ENCODE results near the gene PHF20.
"Not testable (repeated sequence)": the region's sequence is repeated elsewhere in the genome, so short reads cannot be mapped to it uniquely, and the experiment has no call there.

Gene PHF20

DNA sequence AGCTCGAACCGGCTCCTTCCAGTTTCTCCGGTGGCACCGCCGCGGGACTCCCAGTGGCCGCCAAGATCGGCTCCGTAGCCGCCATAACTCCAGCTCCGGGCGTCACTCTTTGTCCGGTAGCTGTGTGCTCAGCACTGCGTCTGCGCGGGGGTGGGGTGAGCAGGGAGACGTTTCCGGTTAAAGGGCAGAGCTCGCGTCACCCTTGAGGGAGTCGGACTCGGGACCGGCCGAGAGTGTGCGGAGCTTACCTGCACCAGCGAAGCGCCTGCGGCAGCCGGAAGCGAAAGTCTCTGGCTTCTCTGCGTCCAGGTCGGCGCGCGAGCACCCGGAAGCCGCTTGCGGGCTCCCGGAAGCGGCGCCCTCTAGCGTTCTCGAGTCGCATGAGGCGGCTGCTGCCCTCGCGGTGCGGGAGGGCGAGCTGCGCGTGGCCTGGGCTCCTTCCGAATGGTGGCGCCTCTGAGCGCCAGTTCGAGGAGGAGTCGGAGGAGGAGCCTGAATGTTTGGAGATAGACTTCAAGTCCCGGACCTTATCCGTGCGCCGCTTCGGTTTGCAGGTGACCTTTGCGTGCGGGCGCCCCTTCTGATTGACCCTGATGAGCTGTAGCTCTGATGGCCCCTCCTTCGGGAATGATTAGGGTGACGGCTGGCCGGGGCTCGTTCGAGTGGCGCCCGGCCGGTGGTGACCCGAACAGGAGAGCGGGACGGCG lies 182.5 kb downstream of the PHF20 start, which contains the start of gene SCAND1:
SCAND1 (minus strand) TSS at position 303 of the 707 bp plus-strand sequence; CDS start at position 85, 218 bp downstream.
- DNase-seq = peak; percentile 95
- Mint-ChIP-seq H3K4me1 (ENCODE audit: low read depth) (peaks cover 24% of the 10 kb centered on the region), H3K27me3 (no peaks in the 10 kb centered on the region), H3K9me3 (peaks cover 5% of the 10 kb centered on the region), H3K36me3 (ENCODE audit: low read depth) (peaks cover 34% of the 10 kb centered on the region), H3K27ac (peak within 1 kb of the TSS; percentile 100), H3K4me3 (peak within 1 kb of the TSS; percentile 100)

DNA sequence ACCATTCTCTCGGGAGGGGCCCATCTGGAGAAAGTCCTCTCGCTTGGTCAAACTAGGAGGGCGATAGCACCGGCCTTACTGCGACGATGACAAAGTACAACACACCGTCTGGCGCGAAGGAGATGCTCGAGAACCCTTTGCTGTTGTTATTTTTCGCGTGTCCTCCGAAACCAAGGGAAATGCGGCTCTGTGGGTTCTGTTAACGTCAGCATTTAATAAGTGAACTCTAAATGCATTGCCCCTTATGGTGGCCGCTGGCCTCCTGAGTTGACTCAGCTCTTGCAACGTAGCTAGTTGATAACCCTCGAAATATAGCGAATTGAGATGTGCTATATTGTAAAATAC lies 183.1 kb downstream of the PHF20 start:
- H3K9me3 Mint-ChIP-seq = peaks cover 5% of the 10 kb centered on the region
- H3K27me3 Mint-ChIP-seq = no peaks in the 10 kb centered on the region
- peaks cover 30% of the 10 kb centered on the region for H3K36me3 Mint-ChIP-seq (ENCODE audit: low read depth)
- peak overlapping the region; percentile 100 for H3K4me3 Mint-ChIP-seq
- H3K4me1 Mint-ChIP-seq (ENCODE audit: low read depth) = peaks cover 24% of the 10 kb centered on the region
- no peak for DNase-seq
- H3K27ac Mint-ChIP-seq = peak overlapping the region; percentile 100

DNA sequence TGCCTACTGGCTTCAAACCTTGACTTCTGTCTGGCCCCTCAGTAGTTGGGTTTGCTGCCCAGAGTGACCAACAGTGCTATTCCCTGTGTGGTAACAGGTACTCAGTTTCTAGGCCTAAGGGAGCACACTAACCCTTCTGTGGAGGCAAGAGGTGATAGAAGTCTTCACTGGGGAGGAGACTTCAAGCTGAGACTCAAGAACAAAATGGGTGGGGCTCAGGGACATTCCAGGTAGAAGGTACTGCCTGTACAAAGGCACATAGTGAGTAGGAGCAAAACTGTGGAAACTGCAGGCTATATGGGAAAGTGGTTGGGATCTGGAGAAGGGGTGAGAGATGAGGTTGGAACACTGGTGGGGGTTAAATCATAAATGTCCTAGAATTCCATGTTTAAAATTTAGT lies 184.8 kb downstream of the PHF20 start:
- no peak overlapping the region for H3K4me3 Mint-ChIP-seq

DNA sequence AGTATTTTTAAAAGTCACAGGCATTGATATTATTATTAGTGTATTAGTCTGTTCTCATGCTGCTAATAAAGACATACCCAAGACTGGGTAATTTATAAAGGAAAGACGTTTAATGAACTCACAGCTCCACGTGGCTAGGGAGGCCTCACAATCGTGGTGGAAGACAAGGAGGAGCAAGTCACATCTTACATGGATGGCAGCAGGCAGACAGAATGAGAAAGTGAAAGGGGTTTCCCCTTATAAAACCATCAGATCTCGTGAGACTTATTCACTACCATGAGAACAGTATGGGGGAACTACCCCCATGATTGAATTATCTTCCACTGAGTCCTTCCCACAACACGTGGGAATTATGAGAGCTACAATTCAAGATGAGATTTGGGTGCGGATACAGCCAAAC lies 187.5 kb downstream of the PHF20 start:
- not testable (repeated sequence) for H3K4me3 Mint-ChIP-seq; DNase-seq; H3K9me3 Mint-ChIP-seq; H3K36me3 Mint-ChIP-seq (ENCODE audit: low read depth); H3K27ac Mint-ChIP-seq; H3K27me3 Mint-ChIP-seq; H3K4me1 Mint-ChIP-seq (ENCODE audit: low read depth)

More for the DNA sequence above, 184.8 kb downstream of the PHF20 start:
- Mint-ChIP-seq H3K4me1 (ENCODE audit: low read depth) (peaks cover 22% of the 10 kb centered on the region), H3K9me3 (peaks cover 5% of the 10 kb centered on the region), H3K27me3 (no peaks in the 10 kb centered on the region), H3K36me3 (ENCODE audit: low read depth) (peaks cover 26% of the 10 kb centered on the region), H3K27ac (no peak overlapping the region)
- no peak for DNase-seq

DNA sequence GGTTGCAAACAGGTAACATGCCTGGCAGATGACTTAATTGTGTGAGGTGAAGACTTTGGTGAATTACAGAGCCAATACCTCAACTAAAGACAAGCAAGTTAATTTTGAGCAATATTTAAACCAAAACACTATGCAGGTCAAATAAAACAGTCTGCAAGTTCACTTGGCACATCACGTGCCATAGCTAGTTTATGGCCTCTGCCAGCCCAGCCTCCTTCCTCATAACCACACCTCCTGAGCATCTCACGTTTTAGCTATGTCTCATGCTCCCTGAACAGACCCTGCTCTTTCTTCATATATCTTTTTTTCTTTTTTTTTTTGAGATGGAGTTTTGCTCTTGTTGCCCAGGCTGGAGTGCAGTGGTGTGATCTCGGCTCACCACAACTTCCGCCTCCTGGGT lies 192.1 kb downstream of the PHF20 start:
- no peak for DNase-seq

DNA sequence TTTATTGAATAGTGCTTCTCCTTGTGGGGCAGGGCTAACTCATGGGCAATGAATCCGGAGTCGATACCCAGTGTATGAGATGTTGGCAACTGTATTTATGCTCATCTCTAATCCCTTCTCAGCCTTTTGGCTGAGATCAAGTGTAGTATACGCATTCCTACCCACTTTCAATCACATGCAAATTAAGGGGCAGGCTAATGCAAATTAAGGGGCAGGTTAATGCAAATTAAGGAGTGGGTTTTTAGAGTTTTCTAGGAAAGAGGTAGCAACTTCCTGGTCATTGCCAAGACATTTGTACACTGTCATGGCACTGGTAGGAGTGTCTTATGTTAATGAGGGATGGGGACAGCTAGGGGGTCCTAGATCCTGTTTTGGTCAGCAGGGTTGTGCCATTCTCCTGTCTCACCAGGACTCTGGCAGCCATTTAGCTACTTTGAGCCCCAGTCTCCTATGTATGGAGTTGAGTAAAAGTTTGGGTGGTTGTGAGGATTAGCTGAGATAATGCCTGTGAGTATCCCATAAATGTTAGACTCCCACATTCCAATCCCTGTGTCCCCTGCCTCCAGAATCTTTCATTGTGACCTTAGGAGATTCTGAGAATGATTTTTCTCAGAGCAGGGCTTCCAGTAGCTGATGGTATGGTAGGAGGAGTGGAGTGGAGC lies 196.3 kb downstream of the PHF20 start, which contains the start of gene CNBD2:
CNBD2 (plus strand) TSS at position 612 of the 662 bp plus-strand sequence. CDS start 173 bp downstream, outside the sequence.
- Mint-ChIP-seq H3K27me3 (no peaks in the 10 kb centered on the region), H3K4me3 (no peak within 1 kb of the TSS), H3K27ac (no peak within 1 kb of the TSS), H3K36me3 (ENCODE audit: low read depth) (no peaks in the 10 kb centered on the region), H3K9me3 (no peaks in the 10 kb centered on the region), H3K4me1 (ENCODE audit: low read depth) (peaks cover 3% of the 10 kb centered on the region)
- no peak for DNase-seq

More for the DNA sequence above, 192.1 kb downstream of the PHF20 start:
- Mint-ChIP-seq H3K4me3 (no peak overlapping the region), H3K4me1 (ENCODE audit: low read depth) (peaks cover 3% of the 10 kb centered on the region), H3K9me3 (peaks cover 4% of the 10 kb centered on the region), H3K36me3 (ENCODE audit: low read depth) (no peaks in the 10 kb centered on the region), H3K27me3 (no peaks in the 10 kb centered on the region), H3K27ac (no peak overlapping the region)

DNA sequence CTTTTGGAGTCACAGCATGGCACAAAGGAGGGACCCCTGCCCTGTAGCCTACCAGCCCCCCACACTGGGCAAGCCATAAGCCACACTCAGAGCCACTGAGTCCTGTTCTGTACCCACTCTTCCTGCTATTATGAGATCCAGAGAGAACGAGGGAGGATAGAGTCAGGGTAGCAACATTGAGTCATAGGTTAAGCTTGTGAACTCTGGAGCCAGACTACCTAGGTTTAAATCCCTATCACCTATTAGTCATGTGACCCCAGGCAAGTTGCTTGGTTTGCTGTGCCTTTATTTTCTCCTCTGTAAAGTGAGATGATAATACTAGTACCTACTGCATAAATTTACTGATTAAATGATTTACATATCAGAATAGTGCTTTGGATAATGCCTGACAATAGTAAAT lies 197.1 kb downstream of the PHF20 start:
- no peak overlapping the region for H3K27ac Mint-ChIP-seq
- peaks cover 3% of the 10 kb centered on the region for H3K4me1 Mint-ChIP-seq (ENCODE audit: low read depth)
- no peak for DNase-seq
- no peak overlapping the region for H3K4me3 Mint-ChIP-seq
- no peaks in the 10 kb centered on the region for H3K27me3 Mint-ChIP-seq
- H3K36me3 Mint-ChIP-seq (ENCODE audit: low read depth) = no peaks in the 10 kb centered on the region
- H3K9me3 Mint-ChIP-seq = no peaks in the 10 kb centered on the region

DNA sequence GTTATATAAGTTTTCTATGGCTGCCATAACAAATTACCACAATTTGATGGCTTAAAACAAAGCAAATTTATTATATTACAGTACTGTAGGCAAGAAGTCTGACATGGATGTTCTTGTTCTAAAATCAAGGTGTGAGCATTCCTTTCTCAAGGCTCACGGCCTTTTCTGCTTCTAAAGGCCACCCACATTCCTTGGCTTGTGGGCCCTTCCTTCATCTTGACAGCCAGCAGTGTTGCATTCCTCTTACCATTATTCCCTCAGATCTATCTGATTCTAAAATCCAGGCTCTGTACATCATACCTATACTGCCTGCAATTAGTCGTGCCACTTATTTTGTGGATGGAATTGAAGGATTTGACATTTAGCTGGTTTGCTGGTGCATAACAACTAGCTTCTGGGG lies 200.2 kb downstream of the PHF20 start:
- H3K36me3 Mint-ChIP-seq (ENCODE audit: low read depth) = no peaks in the 10 kb centered on the region
- H3K27me3 Mint-ChIP-seq = no peaks in the 10 kb centered on the region
- no peaks in the 10 kb centered on the region for H3K9me3 Mint-ChIP-seq
- no peak overlapping the region for H3K27ac Mint-ChIP-seq
- no peak overlapping the region for H3K4me3 Mint-ChIP-seq
- no peak for DNase-seq
- no peaks in the 10 kb centered on the region for H3K4me1 Mint-ChIP-seq (ENCODE audit: low read depth)

DNA sequence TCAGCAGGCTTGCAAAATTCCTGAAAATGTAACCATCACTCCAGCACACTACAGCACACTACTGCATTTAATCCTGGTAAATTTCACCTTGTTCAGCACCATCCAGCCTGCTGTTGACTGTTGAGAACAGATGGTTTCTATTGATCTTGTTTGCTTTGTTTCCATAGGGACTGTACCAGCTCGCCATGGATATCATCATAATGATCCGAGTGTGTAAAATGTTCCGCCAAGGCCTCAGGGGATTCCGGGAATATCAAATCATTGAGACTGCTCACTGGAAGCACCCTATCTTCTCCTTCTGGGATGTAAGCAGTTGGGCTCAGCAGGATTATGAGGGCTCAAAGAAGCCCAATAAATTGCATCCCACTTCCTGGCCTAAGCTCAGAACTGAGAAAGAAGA lies 200.6 kb downstream of the PHF20 start:
- Mint-ChIP-seq H3K4me1 (ENCODE audit: low read depth) (no peaks in the 10 kb centered on the region), H3K36me3 (ENCODE audit: low read depth) (no peaks in the 10 kb centered on the region), H3K27ac (no peak overlapping the region), H3K27me3 (no peaks in the 10 kb centered on the region), H3K4me3 (no peak overlapping the region), H3K9me3 (no peaks in the 10 kb centered on the region)
- no peak for DNase-seq

DNA sequence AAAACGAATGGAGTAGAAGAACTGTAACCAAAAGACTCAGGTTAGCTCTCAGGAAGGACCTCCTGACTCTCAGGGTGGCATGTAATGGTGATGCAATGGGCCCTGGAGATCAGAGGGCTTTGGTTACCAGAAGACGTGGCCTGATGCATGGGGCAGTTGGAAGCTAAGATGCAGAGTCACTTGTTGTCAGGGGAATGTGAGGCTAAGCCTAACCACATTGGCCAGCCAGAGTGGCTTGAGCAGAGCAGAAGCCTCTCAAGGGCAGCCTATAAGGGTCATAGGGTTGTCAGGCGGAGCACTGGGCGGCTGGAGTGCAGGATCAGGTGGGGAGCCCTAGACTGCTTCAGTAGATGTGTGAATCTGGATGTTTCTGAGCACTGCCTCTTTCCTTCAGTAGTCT lies 202.4 kb downstream of the PHF20 start:
- H3K36me3 Mint-ChIP-seq (ENCODE audit: low read depth) = no peaks in the 10 kb centered on the region
- no peak for DNase-seq
- no peak overlapping the region for H3K27ac Mint-ChIP-seq
- no peaks in the 10 kb centered on the region for H3K27me3 Mint-ChIP-seq
- H3K4me3 Mint-ChIP-seq = no peak overlapping the region
- H3K4me1 Mint-ChIP-seq (ENCODE audit: low read depth) = no peaks in the 10 kb centered on the region
- H3K9me3 Mint-ChIP-seq = no peaks in the 10 kb centered on the region

DNA sequence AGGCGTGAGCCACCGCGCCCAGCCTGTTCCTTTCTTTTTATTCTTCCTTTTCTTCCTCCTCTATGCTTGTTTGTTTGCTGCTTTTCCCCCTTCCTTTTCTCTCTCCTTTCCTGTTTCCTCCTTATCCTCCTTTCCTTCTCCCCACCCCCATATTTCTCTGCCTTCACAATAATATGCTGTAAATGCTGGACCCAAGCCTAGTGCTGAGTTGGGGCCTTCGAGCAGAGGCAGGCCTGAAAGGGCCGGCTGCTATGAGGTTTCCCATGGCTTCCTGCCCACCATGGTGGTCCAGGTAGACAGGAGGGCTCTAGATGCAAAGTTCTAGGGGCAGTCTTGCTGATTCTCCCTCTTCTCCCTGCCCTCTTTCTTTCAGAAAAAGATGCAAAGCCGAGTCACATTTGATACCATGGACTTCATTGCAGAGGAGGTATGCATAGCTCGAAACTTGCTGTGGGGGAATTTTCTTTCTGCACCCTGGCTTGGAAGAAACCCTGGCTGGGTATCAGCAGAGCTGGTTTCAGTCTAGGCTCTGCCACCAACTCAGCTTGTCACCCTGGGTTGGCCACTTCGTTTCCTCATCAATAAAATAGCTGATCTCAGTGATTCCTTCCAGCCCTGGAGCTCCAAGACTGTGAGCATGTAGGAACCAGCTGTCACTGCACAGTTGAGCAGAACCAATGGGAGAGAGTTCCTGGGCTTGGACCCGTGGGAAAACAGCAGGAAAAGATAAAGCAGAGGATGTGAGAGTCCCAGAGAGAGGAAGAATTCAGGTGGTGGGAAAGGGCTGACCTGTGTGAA lies 204.0 kb downstream of the PHF20 start:
- Mint-ChIP-seq H3K4me1 (ENCODE audit: low read depth) (no peaks in the 10 kb centered on the region), H3K27me3 (no peaks in the 10 kb centered on the region), H3K9me3 (no peaks in the 10 kb centered on the region), H3K4me3 (no peak overlapping the region), H3K27ac (no peak overlapping the region), H3K36me3 (ENCODE audit: low read depth) (no peaks in the 10 kb centered on the region)
- no peak for DNase-seq

DNA sequence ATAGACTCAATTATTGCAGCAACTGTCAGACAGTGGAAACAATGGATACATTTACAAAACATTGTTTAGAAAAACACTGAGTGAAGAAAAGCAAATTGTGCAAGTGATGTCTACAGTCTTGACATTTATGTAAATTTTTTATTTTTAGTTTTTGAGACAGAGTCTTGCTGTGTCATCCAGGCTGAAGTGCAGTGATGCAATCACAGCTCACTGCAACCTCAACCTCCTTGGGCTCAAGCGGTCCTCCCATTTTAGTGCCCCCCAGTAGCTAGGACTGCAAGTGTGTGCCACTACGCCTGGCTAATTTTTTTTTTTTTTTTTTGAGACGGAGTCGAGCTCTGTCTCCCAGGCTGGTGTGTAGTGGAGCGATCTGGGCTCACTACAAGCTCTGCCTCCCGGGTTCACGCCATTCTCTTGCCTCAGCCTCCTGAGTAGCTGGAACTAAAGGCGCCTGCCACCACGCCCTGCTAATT lies 206.3 kb downstream of the PHF20 start:
- no peak for DNase-seq
- Mint-ChIP-seq H3K4me1 (ENCODE audit: low read depth) (no peaks in the 10 kb centered on the region), H3K27ac (no peak overlapping the region)

DNA sequence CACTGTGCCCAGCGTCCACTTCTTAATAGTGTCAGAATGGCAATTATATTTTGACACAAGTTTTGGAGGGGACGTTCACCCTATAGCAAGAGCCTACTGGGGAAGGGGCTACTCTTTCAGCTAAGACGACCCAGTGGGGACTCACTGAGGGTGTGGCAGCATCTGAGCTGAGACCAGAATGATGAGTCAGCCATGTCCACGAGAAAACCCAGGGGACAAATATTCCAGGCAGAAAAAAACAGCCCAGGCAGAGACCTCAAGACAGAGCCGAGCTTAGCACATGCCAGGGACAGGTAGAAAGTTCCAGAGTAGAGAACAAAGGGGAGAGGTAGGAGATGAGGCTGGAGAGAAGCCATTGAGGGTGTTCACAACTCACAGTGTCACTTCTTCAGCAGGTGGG lies 207.7 kb downstream of the PHF20 start:
- no peak overlapping the region for H3K4me3 Mint-ChIP-seq
- H3K27me3 Mint-ChIP-seq = peaks cover 4% of the 10 kb centered on the region
- no peaks in the 10 kb centered on the region for H3K36me3 Mint-ChIP-seq (ENCODE audit: low read depth)
- no peak for DNase-seq
- no peaks in the 10 kb centered on the region for H3K9me3 Mint-ChIP-seq
- no peaks in the 10 kb centered on the region for H3K4me1 Mint-ChIP-seq (ENCODE audit: low read depth)
- no peak overlapping the region for H3K27ac Mint-ChIP-seq

More for the DNA sequence above, 206.3 kb downstream of the PHF20 start:
- Mint-ChIP-seq H3K27me3 (peaks cover 4% of the 10 kb centered on the region), H3K36me3 (ENCODE audit: low read depth) (no peaks in the 10 kb centered on the region), H3K9me3 (no peaks in the 10 kb centered on the region), H3K4me3 (no peak overlapping the region)

DNA sequence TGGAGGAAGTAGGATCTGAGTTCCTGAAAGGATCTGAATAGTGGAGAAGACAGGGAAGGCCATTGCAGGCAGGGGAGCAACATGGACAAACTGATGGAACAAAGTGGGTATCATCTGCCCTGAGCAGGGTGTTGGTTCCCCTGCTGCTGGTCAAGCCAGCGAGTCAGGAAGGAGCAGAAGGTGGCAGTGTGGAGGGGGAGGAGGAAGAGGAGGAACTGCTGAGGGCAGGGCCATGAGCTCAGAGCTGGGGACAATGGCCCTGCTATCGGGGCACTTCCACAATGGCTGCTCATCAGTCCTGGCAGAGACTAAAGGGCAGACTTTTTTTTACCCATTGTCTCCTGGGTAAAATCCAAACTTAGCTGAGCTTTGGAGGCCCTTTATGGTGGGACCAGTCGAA lies 210.2 kb downstream of the PHF20 start:
- DNase-seq = no peak
- peaks cover 4% of the 10 kb centered on the region for H3K27me3 Mint-ChIP-seq
- H3K4me3 Mint-ChIP-seq = no peak overlapping the region
- H3K36me3 Mint-ChIP-seq (ENCODE audit: low read depth) = no peaks in the 10 kb centered on the region
- no peak overlapping the region for H3K27ac Mint-ChIP-seq
- no peaks in the 10 kb centered on the region for H3K4me1 Mint-ChIP-seq (ENCODE audit: low read depth)
- H3K9me3 Mint-ChIP-seq = no peaks in the 10 kb centered on the region
